KOPT-K1 (cell line): ENCODE data around the gene RPL15.

Experiments
- H3K27ac ChIP-seq: fragments of 200-600 bp; sonication (generic); 2 replicates; pipeline ENCODE4 v1.5.1; 2016; ENCODE audit warnings: antibody characterized with exemption, mild to moderate bottlenecking, low read depth, low read length; ENCODE audit not compliant: poor library complexity, severe bottlenecking
- H3K36me3 ChIP-seq: fragments of 200-600 bp; sonication (generic); 2 replicates; pipeline ENCODE4 v1.5.1; 2017; ENCODE audit warnings: antibody characterized with exemption, mild to moderate bottlenecking, low read length, moderate library complexity; ENCODE audit not compliant: insufficient read depth
- H3K9me3 ChIP-seq: fragments of 200-600 bp; sonication (generic); 2 replicates; pipeline ENCODE4 v1.5.1; 2017; ENCODE audit warnings: antibody characterized with exemption, low read length, mild to moderate bottlenecking; ENCODE audit not compliant: insufficient read depth, poor library complexity, severe bottlenecking

Gene RPL15

GRCh38 chr3:23956701-23957100, 39.8 kb downstream of the RPL15 start:
- H3K27ac ChIP-seq = no peak overlapping the region
- no peaks in the 10 kb centered on the region for H3K36me3 ChIP-seq
- no peaks in the 10 kb centered on the region for H3K9me3 ChIP-seq

DNA sequence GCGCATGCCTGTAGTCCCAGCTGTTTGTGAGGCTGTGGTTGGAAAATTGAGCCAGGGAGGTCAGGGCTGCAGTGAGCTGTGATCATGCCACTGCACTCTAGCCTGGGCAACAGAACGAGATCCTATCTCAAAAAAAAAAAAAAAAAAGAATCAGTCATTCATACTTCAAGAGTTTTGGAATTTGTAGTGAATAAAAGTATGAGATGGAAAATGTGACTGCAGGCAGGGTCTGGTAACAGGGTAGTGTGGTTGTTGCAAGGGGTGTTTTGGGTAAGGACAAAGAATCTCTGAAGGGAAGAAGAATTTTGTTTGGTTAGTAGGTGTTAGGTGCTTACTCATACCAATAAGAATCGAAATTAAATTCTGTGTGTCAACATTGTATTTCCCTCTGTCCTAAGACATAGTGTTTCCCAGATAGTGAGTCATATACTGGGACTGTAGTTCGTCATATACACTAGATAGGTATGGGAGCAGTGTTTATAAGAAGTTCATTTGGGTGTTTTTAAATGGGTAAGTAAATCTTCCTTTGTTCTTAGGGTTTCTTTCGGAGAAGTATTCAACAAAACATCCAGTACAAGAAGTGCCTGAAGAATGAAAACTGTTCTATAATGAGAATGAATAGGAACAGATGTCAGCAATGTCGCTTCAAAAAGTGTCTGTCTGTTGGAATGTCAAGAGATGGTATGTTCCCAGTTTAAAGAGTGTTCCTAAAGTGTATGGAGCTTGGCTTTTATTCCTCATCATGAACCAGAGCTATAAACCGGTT, 42.4 kb downstream of the RPL15 start:
- H3K27ac ChIP-seq = no peak overlapping the region
- H3K9me3 ChIP-seq = no peaks in the 10 kb centered on the region
- H3K36me3 ChIP-seq = 0 out of 2 replicates have a peak, but pooled peaks cover 4% of the 10 kb centered on the region

DNA sequence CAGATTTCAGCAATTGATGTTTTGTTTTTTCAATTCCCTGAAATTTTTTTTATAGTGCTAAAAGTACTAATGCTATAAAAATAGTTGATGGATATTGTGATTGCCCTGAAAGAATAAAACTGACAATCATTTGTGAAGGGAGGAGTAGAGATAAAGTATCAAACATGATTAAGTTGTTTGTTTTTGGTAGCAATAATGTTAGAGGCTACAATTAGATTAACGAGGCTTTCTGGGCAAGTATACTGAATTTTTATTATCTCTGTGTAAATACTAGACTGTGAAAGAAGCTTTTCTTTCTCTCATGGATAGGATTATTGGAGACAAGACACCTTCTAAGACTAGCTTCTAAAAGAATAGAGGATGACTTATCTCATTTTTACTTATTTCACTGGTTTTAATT, 43.7 kb downstream of the RPL15 start:
- Histone ChIP-seq H3K27ac (no peak overlapping the region), H3K36me3 (0 out of 2 replicates have a peak, but pooled peaks cover 4% of the 10 kb centered on the region), H3K9me3 (no peaks in the 10 kb centered on the region)

DNA sequence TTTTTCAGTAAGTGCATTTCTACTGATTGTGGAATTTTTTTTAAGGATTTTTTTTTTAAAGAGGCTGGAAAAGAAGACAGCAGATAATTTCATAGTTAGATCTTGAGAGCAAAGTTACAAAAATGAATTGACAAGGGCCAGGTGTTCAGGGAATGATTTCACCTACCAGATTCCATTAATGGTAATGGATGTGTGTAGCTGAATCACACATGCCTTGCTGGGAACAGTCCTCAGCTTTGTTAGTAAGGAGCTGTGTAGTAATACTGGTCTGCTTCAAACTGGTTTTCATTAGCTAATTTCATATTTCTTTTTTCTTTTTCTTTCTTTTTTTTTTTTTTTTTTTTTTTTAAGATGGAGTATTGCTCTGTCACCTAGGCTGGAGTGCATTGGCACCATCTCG, 44.1 kb downstream of the RPL15 start:
- H3K36me3 ChIP-seq = 0 out of 2 replicates have a peak, but pooled peaks cover 4% of the 10 kb centered on the region
- no peak overlapping the region for H3K27ac ChIP-seq
- H3K9me3 ChIP-seq = no peaks in the 10 kb centered on the region

- H3K36me3 ChIP-seq = 0 out of 2 replicates have a peak, but pooled peaks cover 4% of the 10 kb centered on the region
- H3K9me3 ChIP-seq = no peaks in the 10 kb centered on the region
- no peak overlapping the region for H3K27ac ChIP-seq
Measured at GRCh38 chr3:23961913-23962312, 45.0 kb downstream of the RPL15 start.

DNA sequence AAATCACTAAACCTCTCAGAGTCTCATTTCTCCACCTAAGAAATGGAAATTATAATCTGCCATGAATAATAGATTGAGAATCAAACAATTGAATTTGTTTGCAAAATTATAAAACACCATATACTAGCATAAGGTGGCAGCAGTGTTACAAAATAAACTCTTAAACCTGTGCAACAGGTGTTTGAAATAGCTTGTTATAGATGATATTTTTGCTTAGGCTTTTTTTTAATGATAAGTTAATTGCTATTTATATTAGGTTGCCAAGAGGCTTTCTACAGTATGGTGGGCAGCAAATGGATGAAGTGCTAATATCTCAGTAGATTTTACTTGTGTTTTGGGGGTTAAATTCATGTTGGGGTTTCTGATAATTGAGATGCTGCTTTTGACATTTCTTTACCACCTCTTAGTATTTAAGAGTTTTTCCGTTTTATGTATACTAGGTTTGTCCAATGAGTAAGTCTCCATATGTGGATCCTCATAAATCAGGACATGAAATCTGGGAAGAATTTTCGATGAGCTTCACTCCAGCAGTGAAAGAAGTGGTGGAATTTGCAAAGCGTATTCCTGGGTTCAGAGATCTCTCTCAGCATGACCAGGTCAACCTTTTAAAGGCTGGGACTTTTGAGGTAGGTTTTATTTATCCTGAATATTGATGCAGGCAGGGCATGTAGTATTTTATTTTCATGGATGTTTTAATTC, 47.8 kb downstream of the RPL15 start:
- H3K27ac ChIP-seq = no peak overlapping the region
- H3K9me3 ChIP-seq = no peaks in the 10 kb centered on the region
- 0 out of 2 replicates have a peak, but pooled peaks cover 4% of the 10 kb centered on the region for H3K36me3 ChIP-seq

GRCh38 chr3:23966328-23966727, 49.4 kb downstream of the RPL15 start:
- Histone ChIP-seq H3K27ac (no peak overlapping the region), H3K36me3 (0 out of 2 replicates have a peak, but pooled peaks cover 4% of the 10 kb centered on the region), H3K9me3 (no peaks in the 10 kb centered on the region)

DNA sequence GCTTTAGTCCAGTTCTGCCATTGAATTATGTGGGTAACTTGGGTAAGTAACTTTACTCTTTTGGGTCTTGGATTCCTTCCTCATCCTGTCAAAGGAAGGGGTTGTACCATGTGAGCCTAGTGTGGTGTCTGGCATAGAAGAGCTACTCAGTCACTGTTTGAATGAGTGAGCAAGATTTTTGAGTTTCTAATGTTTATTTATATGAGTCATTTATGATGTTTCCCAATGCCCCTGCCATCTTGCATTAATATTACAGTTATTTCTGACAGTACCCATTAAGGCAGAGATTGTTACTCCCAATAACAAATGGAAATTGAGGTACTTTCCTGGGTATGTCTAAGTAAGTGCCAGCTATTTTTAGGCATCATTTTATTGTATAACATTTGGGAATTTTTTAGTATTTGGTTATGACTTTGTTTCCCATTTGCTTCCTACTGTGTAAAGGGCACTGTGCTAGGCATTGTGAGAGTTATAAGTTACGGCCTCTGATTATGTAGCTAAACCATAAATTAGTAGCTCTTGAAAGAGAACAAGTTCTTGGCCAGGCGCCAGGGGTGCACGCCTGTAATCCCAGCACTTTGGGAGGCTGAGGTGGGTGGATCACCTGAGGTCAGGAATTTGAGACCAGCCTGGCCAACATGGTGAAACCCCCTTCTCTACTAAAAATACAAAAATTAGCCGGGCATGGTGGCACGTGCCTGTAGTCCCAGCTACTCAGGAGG, 51.7 kb downstream of the RPL15 start:
- H3K27ac ChIP-seq = no peak overlapping the region
- no peaks in the 10 kb centered on the region for H3K9me3 ChIP-seq
- H3K36me3 ChIP-seq = no peaks in the 10 kb centered on the region

DNA sequence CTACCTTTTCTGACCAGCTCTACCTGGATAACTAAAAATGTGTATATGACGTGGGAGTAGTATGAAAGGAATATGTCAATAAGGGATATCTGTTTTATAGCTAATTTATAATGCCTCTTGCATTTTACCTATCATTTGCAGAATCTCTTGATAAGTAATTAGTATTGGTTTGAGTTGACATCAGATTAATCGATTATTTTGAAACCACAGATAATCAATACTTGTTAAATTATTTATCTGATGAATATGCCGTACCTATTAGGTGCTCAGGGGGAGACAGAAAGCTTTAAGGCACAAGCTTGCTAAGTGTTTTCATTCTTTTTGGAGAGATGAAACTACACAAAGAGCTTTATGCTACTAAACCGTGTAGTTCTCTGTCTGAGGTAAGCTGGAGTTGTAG, 52.5 kb downstream of the RPL15 start:
- H3K9me3 ChIP-seq = no peaks in the 10 kb centered on the region
- no peak overlapping the region for H3K27ac ChIP-seq
- no peaks in the 10 kb centered on the region for H3K36me3 ChIP-seq
